CD4-positive, alpha-beta T cell treated with Interleukin-15 for 1 hour (primary cell): ENCODE results near the gene FOCAD.

Source experiments
- DNase-seq: peaks from one replicate; pipeline ENCODE4 v3.0.0-alpha.2; 2020

Gene FOCAD

GRCh38 chr9:20740929-20741582, 57.0 kb downstream of the FOCAD start:
- DNase-seq = no peak

DNA sequence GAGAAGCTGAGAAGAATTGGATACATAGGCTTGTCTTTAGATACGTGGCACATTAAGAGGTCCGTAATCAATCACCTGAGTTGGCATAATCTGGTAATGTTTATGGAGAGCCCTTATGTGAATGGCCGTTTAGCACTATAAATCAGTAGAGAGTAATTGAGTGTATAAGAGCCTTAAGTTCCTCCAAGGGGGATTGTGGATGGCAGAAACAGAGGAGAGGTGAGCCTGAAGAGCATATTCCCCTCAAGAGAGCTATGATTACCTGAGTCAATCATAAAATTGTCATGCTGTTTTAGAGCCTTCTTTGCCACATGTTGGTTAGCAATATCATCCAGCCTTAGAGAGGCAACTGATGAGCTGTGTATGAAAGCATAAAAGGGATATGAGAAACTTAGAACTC, 58.8 kb downstream of the FOCAD start:
- no peak for DNase-seq

DNA sequence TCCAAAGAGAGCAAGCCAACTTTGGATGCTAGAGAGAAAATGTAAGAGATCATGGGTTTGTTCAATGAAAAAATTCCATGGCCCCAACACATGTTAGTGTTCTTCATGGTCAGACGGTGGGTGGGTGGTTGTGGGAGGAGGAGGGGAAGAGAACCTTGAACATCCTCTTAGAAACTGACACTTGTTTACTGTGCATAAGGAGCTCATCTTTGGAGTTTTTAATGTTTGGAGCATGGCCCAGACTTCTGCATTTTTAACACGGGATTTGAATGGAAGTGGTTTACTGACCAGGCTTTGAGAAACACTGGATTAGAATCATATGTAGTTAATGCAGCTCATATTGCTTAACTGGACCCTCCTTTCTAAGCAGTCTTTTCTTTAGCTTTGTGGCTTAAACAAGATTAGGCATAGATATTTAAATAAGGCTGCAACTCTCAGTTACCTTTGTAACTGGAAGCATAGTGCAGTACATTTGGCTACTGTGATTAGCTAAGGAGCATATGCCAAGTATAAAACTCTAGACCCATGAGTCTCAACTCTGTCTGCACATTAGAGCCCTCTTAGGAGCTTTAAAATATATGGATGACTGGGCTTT, 60.1 kb downstream of the FOCAD start:
- no peak for DNase-seq

- no peak for DNase-seq
Observed at GRCh38 chr9:20746967-20747366, 62.9 kb downstream of the FOCAD start.

- no peak for DNase-seq
Observed at GRCh38 chr9:20749496-20750198, 65.6 kb downstream of the FOCAD start.

GRCh38 chr9:20753761-20754160, 69.7 kb downstream of the FOCAD start:
- no peak for DNase-seq

GRCh38 chr9:20754556-20754955, 70.5 kb downstream of the FOCAD start:
- no peak for DNase-seq

DNA sequence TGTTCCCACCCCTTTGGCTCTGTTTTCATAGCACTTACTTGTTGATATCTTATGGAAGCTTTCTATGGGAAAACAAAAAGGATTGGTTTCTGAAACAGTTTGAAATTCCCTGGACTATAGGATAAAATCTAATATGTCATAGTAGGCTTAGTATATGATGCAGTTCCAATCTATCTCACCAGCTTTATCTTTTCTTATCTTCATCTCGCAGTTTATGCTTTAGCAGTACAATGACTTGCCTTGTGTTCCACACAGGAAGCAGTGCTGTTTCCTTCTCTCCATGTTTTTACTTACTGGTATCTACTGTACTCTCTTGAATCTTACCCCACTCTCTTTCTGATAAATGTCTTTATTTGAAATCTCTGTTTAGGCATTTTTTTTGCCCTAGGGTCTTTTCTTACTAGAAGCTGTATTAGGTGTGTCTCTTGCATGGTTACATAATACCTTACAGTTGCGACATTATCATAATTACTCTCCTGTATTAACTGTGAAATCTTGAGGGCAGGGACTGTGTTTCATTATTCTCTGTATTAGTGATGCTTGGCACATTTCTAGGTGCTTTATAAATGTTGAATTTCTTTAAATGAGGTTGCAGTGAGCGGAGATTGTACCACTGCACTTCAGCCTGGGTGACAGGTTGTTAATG, 76.3 kb downstream of the FOCAD start:
- no peak for DNase-seq

- no peak for DNase-seq
Observed at GRCh38 chr9:20770947-20771346, 86.9 kb downstream of the FOCAD start.

GRCh38 chr9:20771729-20772128, 87.7 kb downstream of the FOCAD start:
- DNase-seq = no peak

DNA sequence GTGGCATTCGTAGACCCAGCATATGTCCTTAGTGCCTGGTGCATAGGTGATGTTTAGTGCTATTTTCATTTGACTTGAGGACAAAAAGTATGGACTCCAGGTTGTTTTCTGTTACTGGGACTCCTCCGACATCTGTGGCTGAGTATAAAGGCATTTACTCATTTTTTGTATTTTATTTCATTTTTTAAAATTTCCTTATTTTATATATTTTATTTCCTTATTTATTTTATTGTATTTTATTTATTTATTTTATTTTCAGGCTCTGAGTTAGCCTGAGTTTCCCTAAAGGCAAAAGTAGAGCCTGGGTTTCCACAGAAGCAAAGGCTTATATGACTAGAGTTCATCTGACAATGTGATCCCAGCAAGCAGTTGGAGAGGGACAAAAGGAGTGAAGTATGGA, 91.6 kb downstream of the FOCAD start:
- no peak for DNase-seq

DNA sequence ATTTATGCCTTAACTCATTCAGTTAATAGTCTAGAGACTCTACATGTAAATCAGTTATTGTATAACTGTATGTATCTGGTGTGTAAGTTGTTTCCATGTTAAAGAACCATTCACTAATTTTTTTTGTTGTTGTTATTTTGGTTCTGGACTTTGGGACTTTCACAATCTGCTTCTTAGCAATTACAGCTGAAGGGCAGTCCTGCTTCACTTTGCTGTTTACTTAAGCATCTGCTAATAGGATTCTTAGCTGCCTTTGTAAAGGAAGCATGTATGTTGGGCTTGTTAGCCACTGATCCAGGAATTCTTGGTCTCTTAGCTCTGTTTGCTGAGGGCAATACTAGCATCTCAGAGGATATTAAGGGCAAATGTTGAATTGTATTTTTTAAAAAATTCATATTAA, 97.0 kb downstream of the FOCAD start:
- DNase-seq = no peak

GRCh38 chr9:20782289-20782688, 98.2 kb downstream of the FOCAD start:
- no peak for DNase-seq

DNA sequence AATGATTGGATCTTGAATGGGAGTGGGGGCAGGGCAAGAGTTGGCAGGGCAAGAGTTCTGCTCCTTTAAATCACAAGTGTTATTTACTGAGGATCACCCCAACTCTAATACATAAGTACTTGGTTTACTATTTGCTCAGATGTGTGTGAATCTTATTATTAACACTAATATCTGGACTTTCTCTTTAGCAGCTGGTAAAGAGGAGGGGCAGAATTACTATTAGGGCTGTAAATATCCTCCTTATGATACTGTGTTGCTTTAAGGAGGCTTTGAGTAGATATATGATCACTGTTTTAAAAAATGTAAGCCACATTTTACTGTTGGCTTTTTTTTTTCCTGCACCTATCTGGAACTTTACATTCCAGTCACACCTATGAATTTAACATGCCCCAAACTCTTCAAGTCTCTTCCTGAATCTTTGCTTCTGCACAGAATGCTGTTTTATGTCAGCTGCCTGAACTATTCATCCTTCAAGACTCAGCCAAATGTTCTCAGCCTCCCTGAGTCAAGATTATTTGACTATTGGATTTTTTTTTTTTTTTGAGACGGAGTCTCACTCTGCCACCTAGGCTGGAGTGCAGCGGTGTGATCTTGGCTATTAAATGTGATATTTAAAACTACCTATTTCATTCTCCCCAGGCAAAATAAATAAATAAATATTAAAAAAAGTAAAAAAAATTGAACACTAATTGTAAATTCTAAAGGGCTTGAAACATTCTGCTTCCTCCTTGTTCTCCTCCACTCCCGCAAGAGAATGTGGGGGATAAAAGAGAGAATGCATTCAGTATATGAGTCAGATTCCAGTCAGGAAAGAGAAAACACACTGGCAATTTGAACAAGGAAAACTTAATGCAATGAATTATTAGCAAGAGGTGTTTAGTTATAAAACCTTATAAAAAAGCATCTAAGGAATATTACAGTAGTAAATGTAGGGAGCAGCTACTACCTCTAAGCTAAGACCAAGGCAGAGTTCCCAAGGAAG, 99.3 kb downstream of the FOCAD start:
- DNase-seq = no peak

GRCh38 chr9:20784196-20784595, 100.1 kb downstream of the FOCAD start:
- DNase-seq = no peak

DNA sequence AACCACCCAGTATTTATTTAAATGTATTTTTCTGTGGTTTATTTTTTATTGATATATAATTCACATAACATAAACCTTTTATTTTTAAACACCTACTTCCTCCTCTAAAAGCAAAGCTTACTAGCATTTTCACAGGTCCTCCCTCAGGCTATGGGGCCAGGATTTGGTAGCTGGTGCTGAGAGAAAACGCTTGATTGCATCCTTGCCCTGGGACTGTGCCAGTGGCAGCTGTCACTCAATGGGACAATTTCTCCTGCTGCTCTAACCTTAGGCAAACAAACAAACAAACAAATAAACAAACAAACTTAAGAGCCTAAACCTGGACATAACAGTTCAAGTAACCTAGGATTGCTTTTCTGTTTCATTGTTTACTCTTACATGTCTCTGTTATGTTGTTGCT, 102.7 kb downstream of the FOCAD start:
- no peak for DNase-seq

DNA sequence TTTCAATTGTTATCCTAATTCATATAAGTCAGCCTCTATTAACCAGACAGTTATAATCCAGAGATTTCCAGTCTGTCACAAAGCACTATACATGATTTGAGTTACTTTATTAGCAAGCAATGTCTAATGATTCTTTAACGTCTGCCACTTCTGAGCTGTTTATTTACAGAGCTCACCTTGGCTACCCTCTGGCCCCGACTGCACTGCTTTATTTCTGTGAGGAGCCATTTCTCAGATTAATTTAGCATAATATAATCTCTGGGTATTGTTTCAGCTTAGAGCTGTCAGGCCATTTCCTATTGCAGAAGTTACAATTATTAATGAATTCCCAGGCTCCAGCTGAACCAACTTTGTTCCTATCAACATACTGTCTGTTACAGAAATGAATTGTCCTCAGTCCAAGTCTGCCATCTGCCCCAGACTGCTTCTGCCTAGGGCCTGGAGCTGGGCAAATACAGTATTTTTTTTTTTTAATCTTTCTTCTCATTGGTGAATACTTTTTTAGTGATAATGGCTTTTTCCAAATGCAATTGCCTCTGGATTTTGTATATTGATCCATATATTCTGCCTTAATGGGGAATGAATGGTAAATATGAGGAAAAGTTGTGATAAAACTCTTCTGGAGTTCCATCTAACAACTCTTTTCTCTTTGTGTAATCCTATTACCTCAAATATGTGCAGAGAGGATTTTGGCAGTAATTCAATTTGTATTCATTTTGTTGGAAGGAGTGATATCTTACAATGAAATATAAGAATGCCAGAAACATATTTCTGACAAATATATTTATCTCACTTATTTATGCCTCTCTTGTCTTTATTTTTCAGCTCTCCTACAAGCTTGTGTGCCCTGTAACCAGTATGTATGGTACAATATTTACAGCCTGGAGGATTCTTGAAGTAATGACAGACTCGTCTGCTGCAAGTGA, 104.7 kb downstream of the FOCAD start:
- DNase-seq = no peak

DNA sequence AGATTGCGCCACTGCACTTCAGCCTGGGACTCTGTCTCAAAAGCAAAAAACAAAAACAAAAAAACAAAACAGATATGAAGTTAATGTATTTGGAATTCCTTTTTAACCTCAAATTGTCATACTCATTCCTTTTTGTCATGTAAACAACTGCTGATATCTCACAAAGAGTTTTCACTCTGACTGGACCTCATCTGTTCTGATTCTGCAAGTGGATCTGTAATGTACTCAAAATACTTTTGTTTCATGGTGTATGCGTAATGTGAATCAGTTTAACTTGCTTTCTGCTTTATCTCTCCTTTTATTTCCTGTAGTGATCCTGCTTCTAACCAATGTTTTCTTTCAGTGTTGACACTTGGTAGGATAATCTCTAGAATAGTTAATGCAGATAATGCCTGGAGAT, 106.7 kb downstream of the FOCAD start:
- no peak for DNase-seq

DNA sequence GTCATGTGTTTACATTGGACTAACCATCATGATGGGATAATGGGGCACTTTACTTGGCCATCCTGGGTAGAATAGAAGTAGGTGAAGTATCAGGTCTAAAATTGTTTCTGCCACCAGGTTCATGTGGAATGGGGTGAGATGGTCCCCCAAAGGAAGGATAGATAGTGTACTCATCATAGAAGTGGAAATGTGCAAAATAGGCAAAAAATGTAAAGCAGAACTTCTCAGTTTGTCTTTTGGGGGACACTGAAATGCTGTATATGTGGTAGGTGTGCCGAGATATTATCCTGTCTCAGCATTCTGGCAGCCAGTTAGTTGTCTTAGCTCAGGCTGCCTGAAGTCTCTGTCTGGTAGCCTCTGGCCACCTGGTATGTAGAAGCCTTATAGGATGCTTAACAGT, 107.6 kb downstream of the FOCAD start:
- no peak for DNase-seq

DNA sequence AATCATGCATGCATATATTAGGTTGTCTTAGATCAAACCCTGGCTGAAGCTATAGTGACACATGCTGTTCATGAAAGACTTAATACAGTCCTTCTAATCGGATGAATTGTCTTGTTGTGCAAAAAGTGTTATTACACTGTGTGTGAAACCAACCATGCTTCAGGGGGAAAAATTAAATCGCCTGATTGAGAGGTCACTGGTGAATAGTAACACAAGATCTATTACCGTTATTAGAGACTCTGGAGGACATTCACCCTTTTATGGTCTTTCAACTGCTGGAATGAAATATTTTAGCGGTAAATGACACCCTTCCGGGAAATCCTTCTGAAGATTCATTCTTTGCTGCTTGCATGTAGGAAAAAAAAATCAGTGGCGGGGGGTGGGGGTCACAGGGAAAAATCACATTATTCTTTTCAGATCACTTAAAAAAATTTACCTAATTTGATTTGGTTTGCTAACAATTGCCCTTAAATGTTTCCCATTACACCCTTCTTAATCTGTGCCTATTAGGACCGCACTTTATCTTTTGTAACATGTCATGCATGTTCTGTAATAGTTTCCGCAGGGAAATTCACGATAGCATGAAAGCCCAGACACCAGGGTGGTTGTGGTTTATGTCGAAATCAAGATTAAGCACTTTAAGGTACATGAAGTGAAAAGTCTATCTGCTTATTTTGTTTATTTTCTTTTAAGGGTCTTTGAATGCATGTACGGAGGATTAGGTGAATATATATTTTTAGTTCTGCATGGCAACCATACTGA, 120.6 kb downstream of the FOCAD start:
- no peak for DNase-seq

GRCh38 chr9:20805766-20806165, 121.7 kb downstream of the FOCAD start:
- DNase-seq = no peak
